ENCODE data around the gene DTNBP1. TPM values are rescaled to one million over a fixed set of nuclear protein-coding genes. Genes with fewer than 3 reads are reported as not detected.

Gene DTNBP1
- total RNA-seq, 2 experiments from 2014 or later, result 18.3 to 19.3 TPM

DNA sequence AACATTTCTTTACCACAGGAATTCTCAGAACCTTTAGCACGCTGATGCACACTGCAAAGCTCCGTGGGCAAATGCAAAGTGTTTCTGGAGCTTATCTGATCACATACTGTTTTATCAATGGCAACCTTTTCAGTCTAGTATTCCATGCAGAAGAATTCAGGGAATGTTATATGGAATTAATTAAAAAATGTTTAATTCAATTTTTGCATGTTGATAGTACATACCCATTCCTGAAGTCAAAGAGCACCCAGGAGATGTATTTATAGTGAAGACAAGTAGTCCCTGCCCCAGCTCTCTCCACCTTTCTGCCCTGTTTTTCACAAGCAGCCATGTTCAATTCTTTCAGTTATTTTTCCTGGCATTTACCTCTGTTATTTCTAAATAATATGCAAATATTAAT, 55.2 kb downstream of the DTNBP1 start:
- H3K9me3 Mint-ChIP-seq, result no peaks in the 10 kb centered on the region
- POLR2A ChIA-PET, result no interaction called here
- ATAC-seq (ENCODE audit: low read depth) (no peak), DNase-seq (no peak)
- H3K36me3 Mint-ChIP-seq, result peaks cover 7% of the 10 kb centered on the region
- H3K4me1 Mint-ChIP-seq, result peaks cover 8% of the 10 kb centered on the region
- no peak overlapping the region for H3K4me3 Mint-ChIP-seq
- H3K27me3 Mint-ChIP-seq, result no peaks in the 10 kb centered on the region
- no peak overlapping the region for H3K27ac Mint-ChIP-seq

- Mint-ChIP-seq H3K27ac (no peak overlapping the region), H3K9me3 (no peaks in the 10 kb centered on the region), H3K27me3 (no peaks in the 10 kb centered on the region), H3K36me3 (peaks cover 9% of the 10 kb centered on the region), H3K4me3 (no peak overlapping the region), H3K4me1 (peaks cover under 1% of the 10 kb centered on the region)
- POLR2A ChIA-PET, result no interaction called here
- no peak for ATAC-seq (ENCODE audit: low read depth)
- no peak for DNase-seq
Measured at GRCh38 chr6:15606347-15606746, 56.5 kb downstream of the DTNBP1 start.

GRCh38 chr6:15604843-15605242, 58.0 kb downstream of the DTNBP1 start:
- Mint-ChIP-seq H3K9me3 (no peaks in the 10 kb centered on the region), H3K27ac (no peak overlapping the region), H3K4me3 (no peak overlapping the region), H3K27me3 (no peaks in the 10 kb centered on the region), H3K36me3 (peaks cover 16% of the 10 kb centered on the region), H3K4me1 (no peaks in the 10 kb centered on the region)
- DNase-seq (no peak), ATAC-seq (ENCODE audit: low read depth) (no peak)
- POLR2A ChIA-PET, result no interaction called here

- Mint-ChIP-seq H3K27me3 (no peaks in the 10 kb centered on the region), H3K27ac (no peak overlapping the region), H3K4me3 (no peak overlapping the region), H3K36me3 (peaks cover 16% of the 10 kb centered on the region), H3K4me1 (no peaks in the 10 kb centered on the region), H3K9me3 (no peaks in the 10 kb centered on the region)
- DNase-seq, result no peak
- POLR2A ChIA-PET, result no interaction called here
- ATAC-seq (ENCODE audit: low read depth), result no peak
Measured at GRCh38 chr6:15602154-15602553, 60.7 kb downstream of the DTNBP1 start.

DNA sequence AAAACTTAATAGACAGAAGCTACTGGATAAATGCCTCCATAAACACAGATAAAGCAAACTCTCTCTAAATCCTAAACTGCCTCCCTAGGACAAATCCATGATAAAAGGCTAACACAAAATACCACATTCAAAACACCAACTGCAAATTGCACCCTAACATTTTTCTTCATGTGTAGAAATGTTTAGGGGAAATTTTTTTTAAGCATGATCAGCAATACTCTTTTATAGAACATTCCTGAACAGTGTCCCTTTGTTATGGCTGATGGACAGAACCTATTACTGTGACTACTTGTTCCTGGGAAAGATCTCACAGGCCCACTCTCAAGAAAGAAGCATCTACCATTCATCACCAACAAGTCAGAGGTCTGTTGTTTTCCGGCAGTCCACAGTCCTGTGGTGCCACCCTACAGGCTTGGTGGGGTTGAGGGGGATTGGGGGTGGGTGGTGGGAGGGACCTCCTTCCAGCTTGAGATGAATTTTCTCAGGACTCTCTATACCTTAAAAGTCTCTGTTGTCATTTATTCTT, 64.5 kb downstream of the DTNBP1 start:
- Mint-ChIP-seq H3K9me3 (no peaks in the 10 kb centered on the region), H3K27me3 (no peaks in the 10 kb centered on the region), H3K27ac (no peak overlapping the region), H3K4me1 (peaks cover 4% of the 10 kb centered on the region), H3K36me3 (peaks cover 18% of the 10 kb centered on the region), H3K4me3 (no peak overlapping the region)
- POLR2A ChIA-PET, result no interaction called here
- ATAC-seq (ENCODE audit: low read depth) (no peak), DNase-seq (no peak)

DNA sequence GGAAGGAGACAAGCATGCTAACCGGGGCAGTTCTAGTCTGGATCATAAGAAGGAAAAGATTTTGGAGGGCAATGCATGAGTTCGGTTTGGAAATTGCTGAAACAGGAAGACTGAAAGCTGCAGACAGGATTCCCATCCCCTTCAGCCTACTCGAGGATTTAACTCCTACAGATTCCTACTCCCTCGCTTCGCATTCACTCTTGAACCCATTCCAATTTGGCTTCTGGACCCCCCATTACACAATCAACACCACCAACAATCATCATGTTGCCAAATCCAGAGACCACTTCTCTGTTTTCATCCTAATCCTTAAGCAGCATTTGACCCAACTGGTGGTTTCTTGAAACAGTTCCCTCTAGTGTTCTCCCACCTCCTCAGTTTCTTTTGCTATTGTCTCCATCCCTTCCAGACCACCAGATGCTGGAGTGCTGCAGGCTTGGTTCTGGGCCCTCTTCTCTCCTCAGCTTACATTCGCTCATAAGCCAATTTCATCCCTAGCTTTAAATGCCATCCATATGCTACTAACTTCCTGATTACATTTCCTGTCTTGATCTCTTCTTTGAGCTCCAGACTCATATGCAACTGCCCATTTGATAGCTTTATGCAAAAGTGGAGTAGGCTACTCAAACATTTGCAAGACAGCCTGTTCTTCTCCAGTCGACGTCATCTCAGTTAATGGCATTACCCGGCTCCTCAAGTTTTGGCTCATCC, 66.5 kb downstream of the DTNBP1 start:
- Mint-ChIP-seq H3K36me3 (peaks cover 18% of the 10 kb centered on the region), H3K4me3 (no peak overlapping the region), H3K27me3 (no peaks in the 10 kb centered on the region), H3K4me1 (peaks cover 8% of the 10 kb centered on the region), H3K9me3 (no peaks in the 10 kb centered on the region), H3K27ac (no peak overlapping the region)
- ATAC-seq (ENCODE audit: low read depth) (no peak), DNase-seq (no peak)
- POLR2A ChIA-PET, result no interaction called here

DNA sequence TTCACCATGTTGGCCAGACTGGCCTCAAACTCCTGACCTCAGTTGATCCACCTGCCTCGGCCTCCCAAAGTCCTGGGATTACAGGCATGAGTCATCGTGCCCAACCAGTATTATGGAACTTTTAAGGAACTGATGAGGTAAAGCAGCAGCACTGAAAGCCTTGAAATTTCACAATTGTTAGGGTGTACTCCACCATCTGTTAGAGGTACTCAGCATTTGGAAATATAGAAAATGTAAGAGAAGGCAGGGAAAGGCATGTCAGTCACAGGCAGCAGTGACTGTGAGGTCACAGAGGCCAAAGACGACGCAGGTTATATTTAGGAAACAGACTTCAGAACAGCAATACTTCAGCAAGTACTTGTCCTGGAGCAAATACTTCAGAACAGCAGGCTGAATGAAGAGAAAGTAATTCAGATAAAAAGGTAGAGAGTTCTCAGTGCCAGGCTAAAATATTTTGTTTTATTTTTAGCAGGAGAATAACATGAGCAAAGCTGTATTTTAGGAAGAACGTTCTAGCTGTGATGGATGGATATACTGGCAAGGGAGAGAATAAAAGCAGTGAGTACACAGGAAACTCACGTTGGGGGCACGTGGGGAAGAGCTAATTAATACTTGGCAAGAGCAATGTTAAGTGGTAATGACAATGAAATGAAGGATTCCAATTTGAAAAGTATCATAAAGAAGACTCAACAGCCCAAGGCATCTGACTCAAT, 67.2 kb downstream of the DTNBP1 start:
- no peak overlapping the region for H3K4me3 Mint-ChIP-seq

GRCh38 chr6:15594512-15595259, 68.1 kb downstream of the DTNBP1 start:
- Mint-ChIP-seq H3K27me3 (no peaks in the 10 kb centered on the region), H3K4me3 (no peak overlapping the region)

More for the DNA sequence above, 67.2 kb downstream of the DTNBP1 start:
- POLR2A ChIA-PET, result no interaction called here
- Mint-ChIP-seq H3K27ac (no peak overlapping the region), H3K36me3 (peaks cover 15% of the 10 kb centered on the region), H3K27me3 (no peaks in the 10 kb centered on the region), H3K4me1 (peaks cover 8% of the 10 kb centered on the region), H3K9me3 (no peaks in the 10 kb centered on the region)
- ATAC-seq (ENCODE audit: low read depth) (no peak), DNase-seq (no peak)

DNA sequence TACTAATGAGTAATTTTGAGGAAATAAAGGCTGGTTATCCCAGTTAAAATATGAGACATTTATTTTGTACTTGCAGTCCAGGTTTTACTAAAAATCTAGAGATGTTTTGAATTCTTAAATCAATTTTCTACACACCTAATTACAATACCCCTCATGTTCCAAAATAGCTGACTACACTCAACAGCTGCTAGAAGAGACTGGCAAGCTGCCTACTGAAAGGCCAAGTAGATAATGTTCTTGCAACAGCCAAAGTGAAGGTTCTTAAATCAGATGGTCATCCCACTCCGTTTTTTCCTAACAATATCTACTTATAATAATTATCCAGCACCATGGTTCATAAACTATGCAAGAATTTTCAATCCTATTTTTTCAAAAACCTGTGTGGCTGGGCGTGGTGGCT, 69.0 kb downstream of the DTNBP1 start:
- Mint-ChIP-seq H3K27ac (no peak overlapping the region), H3K9me3 (peaks cover 1% of the 10 kb centered on the region), H3K36me3 (peaks cover 17% of the 10 kb centered on the region), H3K27me3 (no peaks in the 10 kb centered on the region), H3K4me3 (no peak overlapping the region), H3K4me1 (peaks cover 18% of the 10 kb centered on the region)
- ATAC-seq (ENCODE audit: low read depth), result no peak
- DNase-seq, result no peak
- POLR2A ChIA-PET, result no interaction called here

More at GRCh38 chr6:15594512-15595259, 68.1 kb downstream of the DTNBP1 start:
- no peak overlapping the region for H3K27ac Mint-ChIP-seq
- peaks cover 9% of the 10 kb centered on the region for H3K4me1 Mint-ChIP-seq
- peaks cover 1% of the 10 kb centered on the region for H3K9me3 Mint-ChIP-seq
- DNase-seq (no peak), ATAC-seq (ENCODE audit: low read depth) (no peak)
- H3K36me3 Mint-ChIP-seq, result peaks cover 14% of the 10 kb centered on the region
- POLR2A ChIA-PET, result no interaction called here

DNA sequence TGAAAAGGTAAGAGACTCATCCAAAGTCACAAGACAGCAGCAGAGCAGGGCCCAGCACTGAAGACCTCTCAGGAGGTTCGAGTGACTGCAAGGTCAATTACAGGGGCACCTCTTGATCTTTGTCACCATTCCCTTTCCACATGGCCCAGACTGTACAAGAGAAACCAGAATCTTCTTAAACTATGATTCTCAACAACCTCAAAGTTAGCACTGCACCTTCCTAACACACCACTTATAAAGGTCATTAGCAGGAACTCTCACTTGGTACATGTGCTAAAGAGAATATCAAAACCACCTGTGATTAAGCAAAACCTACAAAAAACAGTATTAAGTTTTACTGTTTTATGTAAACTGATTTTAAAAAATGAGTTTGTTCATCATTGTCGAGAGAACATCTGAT, 70.2 kb downstream of the DTNBP1 start:
- H3K36me3 Mint-ChIP-seq, result peaks cover 18% of the 10 kb centered on the region
- H3K4me3 Mint-ChIP-seq, result no peak overlapping the region
- H3K9me3 Mint-ChIP-seq, result peaks cover 1% of the 10 kb centered on the region
- DNase-seq (no peak), ATAC-seq (ENCODE audit: low read depth) (no peak)
- POLR2A ChIA-PET, result no interaction called here
- no peaks in the 10 kb centered on the region for H3K27me3 Mint-ChIP-seq
- H3K27ac Mint-ChIP-seq, result no peak overlapping the region
- peaks cover 18% of the 10 kb centered on the region for H3K4me1 Mint-ChIP-seq

GRCh38 chr6:15588971-15589634, 73.7 kb downstream of the DTNBP1 start:
- ATAC-seq (ENCODE audit: low read depth) (peak; percentile 45), DNase-seq (no peak)
- Mint-ChIP-seq H3K27me3 (no peaks in the 10 kb centered on the region), H3K27ac (no peak overlapping the region), H3K4me3 (no peak overlapping the region), H3K9me3 (peaks cover 1% of the 10 kb centered on the region), H3K4me1 (peaks cover 14% of the 10 kb centered on the region), H3K36me3 (peaks cover 10% of the 10 kb centered on the region)
- POLR2A ChIA-PET, result no interaction called here

- no peak overlapping the region for H3K27ac Mint-ChIP-seq
- H3K9me3 Mint-ChIP-seq, result peaks cover 1% of the 10 kb centered on the region
- no peak overlapping the region for H3K4me3 Mint-ChIP-seq
- DNase-seq (no peak), ATAC-seq (ENCODE audit: low read depth) (no peak)
- POLR2A ChIA-PET, result no interaction called here
- no peaks in the 10 kb centered on the region for H3K27me3 Mint-ChIP-seq
- H3K36me3 Mint-ChIP-seq, result peaks cover 7% of the 10 kb centered on the region
- H3K4me1 Mint-ChIP-seq, result peaks cover 10% of the 10 kb centered on the region
Measured at GRCh38 chr6:15586503-15586902, 76.3 kb downstream of the DTNBP1 start.

DNA sequence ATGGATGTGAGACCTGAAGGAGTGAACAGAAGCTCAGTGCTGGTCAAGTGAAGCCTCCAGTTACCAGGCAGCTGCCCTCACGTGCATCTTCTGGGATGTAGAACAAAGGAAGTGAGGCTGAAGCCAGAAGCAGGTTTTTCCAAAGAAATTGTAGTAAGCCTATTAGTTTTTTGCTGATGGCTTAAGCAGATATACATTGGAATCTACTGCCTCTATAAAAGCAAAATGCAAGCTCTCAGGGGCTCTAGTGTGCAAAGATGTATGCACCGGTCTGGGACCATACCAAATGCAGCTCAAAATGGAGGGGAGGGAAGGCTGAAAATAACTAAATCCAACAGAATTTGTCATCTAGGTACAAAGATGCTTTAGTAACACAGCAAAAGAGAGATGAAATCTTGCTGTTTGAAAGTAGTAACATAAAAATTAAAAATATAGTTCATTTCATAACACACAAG, 77.0 kb downstream of the DTNBP1 start:
- peaks cover 7% of the 10 kb centered on the region for H3K36me3 Mint-ChIP-seq
- ATAC-seq (ENCODE audit: low read depth) (no peak), DNase-seq (no peak)
- H3K27me3 Mint-ChIP-seq, result no peaks in the 10 kb centered on the region
- H3K27ac Mint-ChIP-seq, result no peak overlapping the region
- POLR2A ChIA-PET, result no interaction called here
- peaks cover 1% of the 10 kb centered on the region for H3K9me3 Mint-ChIP-seq
- H3K4me1 Mint-ChIP-seq, result peaks cover 10% of the 10 kb centered on the region
- no peak overlapping the region for H3K4me3 Mint-ChIP-seq
